OCI-LY3 (cell line): ENCODE results near the gene C6.

Experiments
- H2AFZ ChIP-seq: fragments of 200-600, 300-600 bp; shearing (Covaris generic); 2 replicates; pipeline ENCODE4 v1.6.0; 2014; ENCODE audit warnings: antibody characterized with exemption, low read depth, low read length
- H3K27ac ChIP-seq: fragments of 200-600, 300-600 bp; sonication (generic); 2 replicates; pipeline ENCODE4 v1.5.1; 2014; ENCODE audit warnings: mild to moderate bottlenecking, low read length, moderate library complexity, mixed read lengths
- H3K27me3 ChIP-seq: fragments of 200-600, 300-600 bp; sonication (generic); 2 replicates; pipeline ENCODE4 v1.6.1; 2014; ENCODE audit warnings: low read depth, low read length, mixed read lengths
- H3K36me3 ChIP-seq: fragments of 200-600, 300-600 bp; sonication (generic); replicated peaks from 2 replicates; pipeline ENCODE3; 2014; ENCODE audit warnings: low read depth, low read length, mixed read lengths
- H3K4me1 ChIP-seq: fragments of 300-600, 200-600 bp; sonication (generic); 2 replicates; pipeline ENCODE4 v1.6.1; 2014; ENCODE audit warnings: low read length, mixed read lengths
- H3K4me2 ChIP-seq: fragments of 200-600, 300-600 bp; sonication (generic); 2 replicates; pipeline ENCODE4 v1.6.1; 2014; ENCODE audit warnings: low read length, mixed read lengths
- H3K4me3 ChIP-seq: fragments of 300-600, 200-600 bp; sonication (generic); 2 replicates; pipeline ENCODE4 v1.5.1; 2014; ENCODE audit warnings: antibody characterized with exemption, mild to moderate bottlenecking, low read length, moderate library complexity
- H3K79me2 ChIP-seq: fragments of 300-600, 200-600 bp; shearing (Covaris generic); 2 replicates; pipeline ENCODE4 v1.6.1; 2014; ENCODE audit warnings: mild to moderate bottlenecking, low read length, mixed read lengths
- H3K9ac ChIP-seq: fragments of 300-600, 200-600 bp; shearing (Covaris generic); 2 replicates; pipeline ENCODE4 v1.6.0; 2014; ENCODE audit warnings: mild to moderate bottlenecking, low read length, moderate library complexity
- H3K9me3 ChIP-seq: fragments of 200-600, 300-600 bp; shearing (Covaris generic); 2 replicates; pipeline ENCODE4 v1.6.1; 2014; ENCODE audit warnings: low read length, mixed read lengths; ENCODE audit not compliant: insufficient read depth
- H4K20me1 ChIP-seq: fragments of 200-600, 300-600 bp; sonication (generic); 2 replicates; pipeline ENCODE4 v1.6.1; 2016; ENCODE audit warnings: low read length, mixed read lengths; ENCODE audit not compliant: insufficient read depth
- CTCF ChIP-seq: fragments of 200-600, 300-600 bp; sonication (generic); IDR thresholded peaks from 2 replicates; pipeline ENCODE4 v1.5.1; 2014; ENCODE audit warnings: antibody characterized with exemption, low read length, low read depth
- EZH2phosphoT487 ChIP-seq: fragments of 200-600 bp; shearing (Covaris generic); IDR thresholded peaks from 2 replicates; pipeline ENCODE4 v1.6.1; 2018; ENCODE audit warnings: antibody characterized with exemption, mixed run types, low read depth

The C6 gene

GRCh38 chr5:41109186-41109585 is 104.1 kb downstream of the C6 start:
- Histone ChIP-seq H3K9me3 (no peaks in the 10 kb centered on the region), H3K27me3 (no peaks in the 10 kb centered on the region), H3K36me3 (no peaks in the 10 kb centered on the region), H3K79me2 (no peaks in the 10 kb centered on the region), H3K4me1 (no peaks in the 10 kb centered on the region), H3K4me3 (no peak overlapping the region), H2AFZ (no peak overlapping the region), H3K4me2 (no peak overlapping the region), H3K9ac (no peak overlapping the region), H3K27ac (no peak overlapping the region), H4K20me1 (no peaks in the 10 kb centered on the region)
- TF ChIP-seq CTCF: no peak
- TF ChIP-seq EZH2phosphoT487: no peak

- no peak overlapping the region for H3K4me3 ChIP-seq
- H3K36me3 ChIP-seq: no peaks in the 10 kb centered on the region
Measured at GRCh38 chr5:41102341-41102740, 111.0 kb downstream of the C6 start.

DNA sequence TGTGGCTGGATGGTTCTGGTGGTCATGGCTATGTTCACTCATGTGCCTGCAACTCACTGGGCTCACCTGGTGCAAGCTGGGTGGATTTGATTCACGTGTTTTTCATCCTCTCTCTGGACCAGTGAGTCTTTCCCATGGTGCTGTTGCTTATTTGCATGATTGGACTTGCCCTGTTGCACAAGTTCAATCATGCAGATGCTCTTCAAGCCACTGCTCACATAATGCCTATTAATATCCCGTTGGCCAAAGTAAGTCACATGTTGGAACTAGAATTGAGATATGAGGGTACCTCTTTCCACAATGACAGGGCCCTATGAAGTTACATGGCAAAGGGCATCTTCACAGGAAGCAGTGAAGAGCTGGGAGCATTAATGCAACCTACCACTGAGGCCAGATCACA is 115.7 kb downstream of the C6 start:
- H3K27ac ChIP-seq: no peak overlapping the region
- no peak overlapping the region for H3K4me3 ChIP-seq
- H3K36me3 ChIP-seq: no peaks in the 10 kb centered on the region
- H2AFZ ChIP-seq: no peak overlapping the region
- TF ChIP-seq CTCF (no peak), EZH2phosphoT487 (no peak)
- H3K27me3 ChIP-seq: no peaks in the 10 kb centered on the region
- no peaks in the 10 kb centered on the region for H4K20me1 ChIP-seq
- no peaks in the 10 kb centered on the region for H3K79me2 ChIP-seq
- H3K4me2 ChIP-seq: no peak overlapping the region
- H3K9ac ChIP-seq: no peak overlapping the region
- H3K9me3 ChIP-seq: no peaks in the 10 kb centered on the region
- H3K4me1 ChIP-seq: no peaks in the 10 kb centered on the region

More at GRCh38 chr5:41102341-41102740, 111.0 kb downstream of the C6 start:
- Histone ChIP-seq H3K4me1 (no peaks in the 10 kb centered on the region), H3K9me3 (no peaks in the 10 kb centered on the region), H3K4me2 (no peak overlapping the region), H3K79me2 (no peaks in the 10 kb centered on the region), H4K20me1 (no peaks in the 10 kb centered on the region), H3K27me3 (no peaks in the 10 kb centered on the region), H3K27ac (no peak overlapping the region), H2AFZ (no peak overlapping the region), H3K9ac (no peak overlapping the region)
- TF ChIP-seq EZH2phosphoT487 (no peak), CTCF (no peak)

- Histone ChIP-seq H3K4me1 (no peaks in the 10 kb centered on the region), H2AFZ (no peak overlapping the region)
Measured at GRCh38 chr5:41095324-41096101, 117.8 kb downstream of the C6 start.

More at GRCh38 chr5:41095324-41096101, 117.8 kb downstream of the C6 start:
- Histone ChIP-seq H3K27me3 (no peaks in the 10 kb centered on the region), H3K4me2 (no peak overlapping the region), H4K20me1 (no peaks in the 10 kb centered on the region), H3K4me3 (no peak overlapping the region), H3K9ac (no peak overlapping the region), H3K27ac (no peak overlapping the region), H3K79me2 (no peaks in the 10 kb centered on the region), H3K36me3 (no peaks in the 10 kb centered on the region), H3K9me3 (no peaks in the 10 kb centered on the region)
- TF ChIP-seq CTCF (no peak), EZH2phosphoT487 (no peak)
